HCEC 1CT (cell line): ENCODE measurements around the gene NDUFA6.

Experiments
- DNase-seq: peaks from one replicate; pipeline ENCODE4 v3.0.0-alpha.2; 2017

NDUFA6 gene

GRCh38 chr22:42069801-42070516 lies 20.6 kb downstream of the NDUFA6 start:
- no peak for DNase-seq

DNA sequence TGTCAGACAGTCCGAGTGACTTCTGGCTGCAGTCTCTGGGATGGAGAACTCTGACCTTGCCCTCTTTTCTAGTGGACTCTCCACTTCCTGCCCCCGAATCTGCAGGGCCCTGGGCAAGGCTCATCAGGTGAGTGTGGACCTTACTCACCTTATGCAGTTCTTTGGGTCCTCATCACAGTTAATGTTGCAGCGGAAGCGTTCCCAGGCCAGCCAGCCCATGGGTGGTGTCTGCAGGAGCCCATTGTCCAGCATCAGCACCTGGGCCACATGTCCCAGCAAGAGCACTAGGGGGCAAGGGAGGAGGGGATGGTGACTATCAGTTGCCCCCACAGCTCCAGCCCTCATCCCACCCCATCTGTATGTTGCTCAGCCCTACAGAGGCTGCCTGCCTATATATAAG lies 22.3 kb downstream of the NDUFA6 start:
- DNase-seq = no peak

- no peak for DNase-seq
These were observed 22.8 kb downstream of the NDUFA6 start for GRCh38 chr22:42067671-42068251.

- no peak for DNase-seq
These were observed 23.6 kb downstream of the NDUFA6 start for GRCh38 chr22:42066937-42067336.

GRCh38 chr22:42066126-42066761 lies 24.3 kb downstream of the NDUFA6 start:
- DNase-seq = no peak

DNA sequence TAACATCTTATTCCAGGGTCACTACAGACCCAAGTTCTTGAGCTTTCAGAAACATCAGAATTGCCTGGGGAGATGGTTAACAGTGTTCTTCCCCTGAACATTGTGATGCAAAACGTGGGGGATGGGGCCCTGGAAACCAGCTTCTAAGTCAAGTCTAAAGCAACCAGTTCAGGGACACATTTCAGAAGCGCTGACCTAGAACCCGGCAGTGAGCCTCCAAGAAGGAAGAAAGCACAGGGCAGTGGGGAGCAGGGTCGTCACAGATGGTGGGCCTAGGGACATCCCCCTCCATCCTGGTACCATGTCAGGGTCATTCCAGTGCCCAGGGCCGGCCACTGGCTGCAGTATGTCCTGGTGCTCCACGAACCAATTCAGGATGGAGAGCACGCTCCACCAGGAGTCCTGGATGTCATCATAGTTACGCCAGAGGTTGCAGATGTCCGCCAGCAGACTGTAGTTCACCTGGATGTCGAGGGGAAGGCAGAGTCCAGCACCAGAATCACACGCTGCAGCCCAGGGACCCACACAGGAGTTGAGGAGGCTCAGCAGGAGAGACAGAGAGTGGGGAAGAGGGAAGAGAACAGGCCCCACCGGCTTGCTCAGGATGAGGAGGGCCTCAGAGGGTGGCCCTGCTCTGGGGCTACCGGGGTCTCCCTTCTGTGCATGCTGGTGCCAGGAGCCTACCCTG lies 25.0 kb downstream of the NDUFA6 start:
- DNase-seq = no peak

DNA sequence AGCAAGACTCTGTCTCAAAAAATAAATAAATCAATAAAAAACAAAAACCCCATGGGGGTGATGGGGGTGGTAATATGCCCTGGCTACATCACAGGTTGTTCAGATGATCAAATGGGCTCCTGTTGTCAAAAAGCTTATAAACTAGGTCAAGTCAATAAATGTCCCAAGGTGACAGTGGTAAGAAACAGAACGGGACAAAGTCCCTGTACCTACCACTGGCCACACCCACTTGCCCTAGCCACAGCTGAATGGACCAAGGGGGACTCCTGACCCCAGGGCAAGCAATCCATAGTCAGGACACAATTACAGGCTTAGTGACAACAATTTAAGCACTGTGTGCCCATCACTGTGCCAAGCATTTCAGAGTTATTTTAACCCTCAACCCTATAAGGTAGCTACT lies 25.9 kb downstream of the NDUFA6 start:
- no peak for DNase-seq

DNA sequence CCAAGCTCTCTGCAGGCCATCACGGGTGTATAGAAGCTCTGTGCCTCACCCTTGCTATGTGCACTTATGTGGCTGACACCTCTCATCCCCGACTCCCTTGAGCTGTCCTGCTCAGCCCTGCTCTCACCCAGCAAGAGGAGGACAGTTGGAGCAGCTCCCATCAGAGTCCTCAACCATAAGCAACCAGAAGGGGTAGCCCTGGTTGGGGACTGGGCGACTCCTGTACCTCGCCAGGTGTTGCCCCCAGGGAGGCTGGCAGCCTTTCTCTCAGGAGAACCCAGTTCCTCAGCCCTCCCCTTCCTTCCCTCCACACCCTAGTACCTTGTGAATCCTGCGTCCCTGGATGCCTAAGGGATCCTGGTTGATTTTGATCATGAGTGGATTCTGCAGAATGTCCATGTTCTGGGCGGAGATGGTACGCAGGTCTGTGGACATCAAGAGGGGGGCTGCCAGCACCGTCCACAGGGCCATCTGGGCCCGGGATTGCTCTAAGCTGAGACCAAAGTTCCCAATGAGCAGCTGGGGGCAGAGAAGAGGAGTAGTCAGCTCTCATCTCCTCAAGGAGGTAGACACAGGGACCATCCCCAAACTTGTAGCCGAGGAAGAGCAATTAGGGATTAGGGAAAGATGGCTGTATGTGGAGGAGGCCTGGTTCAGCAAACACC lies 27.9 kb downstream of the NDUFA6 start:
- no peak for DNase-seq

GRCh38 chr22:42061041-42061440 lies 29.5 kb downstream of the NDUFA6 start:
- no peak for DNase-seq

DNA sequence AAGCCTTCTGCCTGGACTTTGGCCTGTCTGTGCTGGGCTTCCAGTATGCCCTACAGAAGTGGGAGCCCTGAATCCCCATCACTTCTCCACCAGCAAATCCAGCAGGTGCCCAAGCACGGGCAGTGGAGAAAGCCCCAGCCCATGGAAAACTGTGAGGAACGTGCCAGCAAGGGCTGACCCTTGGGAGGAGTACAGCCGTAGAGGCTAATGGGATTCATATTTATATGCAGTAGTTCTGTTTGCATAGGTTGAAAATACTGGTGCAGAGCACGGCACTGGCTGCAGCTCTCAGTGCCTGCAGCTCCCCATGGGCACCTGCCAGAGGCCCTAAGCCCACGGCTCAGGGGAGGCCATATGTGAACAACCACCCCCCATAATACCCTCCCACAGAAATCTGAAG lies 30.1 kb downstream of the NDUFA6 start:
- DNase-seq = no peak

GRCh38 chr22:42056757-42057511 lies 33.6 kb downstream of the NDUFA6 start:
- no peak for DNase-seq

DNA sequence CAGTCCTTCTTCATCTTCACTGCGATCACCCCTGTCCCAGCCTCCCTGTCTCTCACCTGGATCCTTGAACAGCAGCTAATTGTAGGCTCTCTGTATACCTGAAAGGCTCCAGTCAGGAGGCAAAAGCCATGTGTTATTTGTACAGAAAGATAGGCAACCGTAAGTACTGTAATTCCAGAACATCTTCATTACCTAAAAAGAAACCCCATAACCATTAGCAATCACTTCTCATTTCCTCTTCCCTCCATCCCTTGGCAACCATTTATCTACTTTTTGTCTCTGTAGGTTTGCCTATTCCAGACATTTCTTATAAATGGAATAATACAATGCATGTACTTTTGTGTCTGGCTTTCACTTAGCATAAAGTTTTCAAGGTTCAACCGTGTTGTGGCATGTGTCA lies 37.8 kb downstream of the NDUFA6 start:
- no peak for DNase-seq

DNA sequence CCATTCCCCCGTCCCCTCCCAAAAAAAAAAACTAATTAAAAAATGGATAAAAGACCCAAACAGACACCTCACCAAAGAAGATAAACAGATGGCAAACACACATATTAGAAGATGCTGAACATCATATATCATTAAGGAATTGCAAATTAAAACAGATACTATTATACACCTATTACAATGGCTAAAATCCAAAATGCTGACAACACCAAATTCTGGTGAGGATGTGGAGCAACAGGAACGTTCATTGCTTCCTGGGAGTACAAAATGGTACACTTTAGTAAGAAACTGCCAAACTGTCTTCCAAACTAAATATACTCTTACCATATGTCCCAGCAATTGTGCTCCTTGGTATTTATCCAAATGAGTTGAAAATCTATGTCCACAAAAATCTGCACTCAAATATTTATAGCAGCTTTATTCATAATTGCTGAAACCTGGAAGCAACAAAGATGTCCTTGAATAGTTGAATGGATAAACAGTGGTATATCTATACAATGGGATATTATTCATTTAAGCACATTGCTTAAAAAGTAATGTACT lies 39.9 kb downstream of the NDUFA6 start:
- DNase-seq = no peak

GRCh38 chr22:42041784-42042183 lies 48.8 kb downstream of the NDUFA6 start:
- no peak for DNase-seq

- DNase-seq = no peak
These were observed 51.3 kb downstream of the NDUFA6 start for GRCh38 chr22:42039271-42039670.
